Neuronal stem cell (in vitro differentiated cells): Measurements from ENCODE around the gene FAR1.

Source experiments
- DNase-seq: peaks from one replicate; pipeline ENCODE4 v3.0.0-alpha.2; 2013; ENCODE audit warnings: low spot score
- H2AFZ ChIP-seq: one replicate; pipeline ENCODE4 v1.6.1; 2013; ENCODE audit warnings: mild to moderate bottlenecking, low read length, inconsistent platforms
- H2AK5ac ChIP-seq: 2 replicates; pipeline ENCODE4 v1.6.1; 2013; ENCODE audit warnings: low read depth, mild to moderate bottlenecking, inconsistent platforms, low read length, moderate library complexity, mixed read lengths
- H2BK120ac ChIP-seq: 2 replicates; pipeline ENCODE4 v1.6.1; 2013; ENCODE audit warnings: low read depth, mild to moderate bottlenecking, inconsistent platforms, low read length, moderate library complexity, mixed read lengths
- H2BK12ac ChIP-seq: one replicate; pipeline ENCODE4 v1.6.1; 2013; ENCODE audit warnings: low read length, inconsistent platforms
- H2BK15ac ChIP-seq: 2 replicates; pipeline ENCODE4 v1.6.1; 2013; ENCODE audit warnings: mild to moderate bottlenecking, low read length, inconsistent platforms, mixed read lengths
- H2BK5ac ChIP-seq: one replicate; pipeline ENCODE4 v1.6.1; 2013; ENCODE audit warnings: inconsistent platforms, mild to moderate bottlenecking, low read length, moderate library complexity
- H3K14ac ChIP-seq: one replicate; pipeline ENCODE4 v1.6.1; 2013; ENCODE audit warnings: low read length, inconsistent platforms
- H3K18ac ChIP-seq: 2 replicates; pipeline ENCODE4 v1.6.1; 2013; ENCODE audit warnings: low read length, inconsistent platforms
- H3K23ac ChIP-seq: 2 replicates; pipeline ENCODE4 v1.6.1; 2013; ENCODE audit warnings: low read depth, mild to moderate bottlenecking, mixed read lengths, low read length, inconsistent platforms; ENCODE audit not compliant: poor library complexity
- H3K27ac ChIP-seq: replicated peaks from 3 replicates; pipeline ENCODE4 v1.5.1; 2013; ENCODE audit warnings: low read length, inconsistent platforms
- H3K27me3 ChIP-seq, 3 experiments: 2 replicates each; pipeline ENCODE4 v1.6.1; 2013; ENCODE audit warnings: low read length in 3 of 3, mild to moderate bottlenecking in 2 of 3, inconsistent platforms in 1 of 3, low read depth in 1 of 3, mixed read lengths in 1 of 3, moderate library complexity in 1 of 3; ENCODE audit not compliant: control insufficient read depth in 3 of 3, insufficient read depth in 3 of 3
- H3K36me3 ChIP-seq, 2 donors: replicated peaks in 1 of 2; 2 replicates each; pipeline ENCODE4 v1.6.1; 2013; ENCODE audit warnings: low read length in 2 of 2; ENCODE audit not compliant: control insufficient read depth in 2 of 2, insufficient read depth in 2 of 2
- H3K4ac ChIP-seq: 2 replicates; pipeline ENCODE4 v1.6.1; 2013; ENCODE audit warnings: inconsistent platforms, mild to moderate bottlenecking, low read length, moderate library complexity
- H3K4me1 ChIP-seq, 2 donors: 1 replicate in 1 of 2; 2 replicates in 1 of 2; pipeline ENCODE4 v1.6.1; 2013; ENCODE audit warnings: low read length in 2 of 2, low read depth in 1 of 2; ENCODE audit not compliant: control insufficient read depth in 2 of 2, insufficient read depth in 1 of 2
- H3K4me2 ChIP-seq: one replicate; pipeline ENCODE4 v1.6.1; 2013; ENCODE audit warnings: mild to moderate bottlenecking, low read length, inconsistent platforms; ENCODE audit not compliant: insufficient read depth, poor library complexity, severe bottlenecking
- H3K4me3 ChIP-seq, 2 donors: 2 replicates each; pipeline ENCODE4 v1.5.1; 2013; ENCODE audit warnings: low read length in 2 of 2, mild to moderate bottlenecking in 2 of 2, inconsistent platforms in 1 of 2, moderate library complexity in 1 of 2
- H3K79me1 ChIP-seq: one replicate; pipeline ENCODE4 v1.6.1; 2013; ENCODE audit warnings: low read depth, mild to moderate bottlenecking, inconsistent platforms, low read length, moderate library complexity
- H3K9ac ChIP-seq: one replicate; pipeline ENCODE4 v1.6.1; 2013; ENCODE audit warnings: mild to moderate bottlenecking, low read depth, low read length, inconsistent platforms; ENCODE audit not compliant: poor library complexity
- H3K9me3 ChIP-seq, 2 donors: replicated peaks in 1 of 2; 2 replicates each; pipeline versions ENCODE3 to v1.6.1; 2013; ENCODE audit warnings: low read length in 2 of 2, mild to moderate bottlenecking in 2 of 2, inconsistent platforms in 1 of 2, low read depth in 1 of 2, mixed read lengths in 1 of 2, moderate library complexity in 1 of 2; ENCODE audit not compliant: control insufficient read depth in 2 of 2, insufficient read depth in 1 of 2
- H4K8ac ChIP-seq: one replicate; pipeline ENCODE4 v1.6.1; 2013; ENCODE audit warnings: low read depth, mild to moderate bottlenecking, inconsistent platforms, low read length, moderate library complexity
- H4K91ac ChIP-seq: one replicate; pipeline ENCODE4 v1.6.1; 2013; ENCODE audit warnings: low read length, low read depth, mild to moderate bottlenecking, inconsistent platforms; ENCODE audit not compliant: poor library complexity
- WGBS, 2 donors: extraction: QIAGEN DNeasy Blood & Tissue Kit; methylation state at CpG; one replicate each; pipeline ENCODE4 v1.1.7; 2013; ENCODE audit warnings: missing lambda C conversion rate in 2 of 2, mixed read lengths in 1 of 2; ENCODE audit not compliant: insufficient read length in 2 of 2, insufficient replicate concordance in 1 of 2; ENCODE audit errors: extremely low coverage in 2 of 2; 5-methylcytosine and 5-hydroxymethylcytosine counted together

The FAR1 gene

DNA sequence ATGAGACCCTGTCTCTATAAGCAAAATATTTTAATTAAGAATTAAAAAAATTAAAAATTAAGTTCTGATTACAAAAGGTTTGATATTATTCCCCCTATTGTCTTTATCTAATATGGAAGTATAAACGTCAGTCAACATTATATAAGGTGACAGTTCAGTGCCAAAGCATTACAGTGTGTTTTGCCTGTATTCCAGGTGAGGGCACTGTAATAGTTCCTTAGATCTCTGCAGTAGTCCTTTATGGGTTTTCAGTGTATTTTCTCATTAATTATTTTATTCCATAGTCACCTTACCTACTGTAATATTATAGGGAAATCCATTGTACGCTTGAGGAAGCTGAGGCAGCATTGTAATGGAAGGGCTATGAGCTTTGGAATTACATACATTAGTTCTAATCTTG is 33.0 kb downstream of the FAR1 start:
- no peaks in the 10 kb centered on the region for H3K27me3 ChIP-seq
- H4K91ac ChIP-seq = no peak overlapping the region
- H3K18ac ChIP-seq = no peak overlapping the region
- H3K4me2 ChIP-seq = no peak overlapping the region
- H3K9ac ChIP-seq = no peak overlapping the region
- H2BK120ac ChIP-seq = no peak overlapping the region
- H2AFZ ChIP-seq = no peak overlapping the region
- H3K4me1 ChIP-seq = no peaks in the 10 kb centered on the region
- H3K36me3 ChIP-seq = peaks cover 3 to 74% of the 10 kb centered on the region in 2 donors
- no peaks in the 10 kb centered on the region for H3K9me3 ChIP-seq
- DNase-seq = no peak
- no peak overlapping the region for H2BK15ac ChIP-seq
- H3K4me3 ChIP-seq = no peak overlapping the region
- no peak overlapping the region for H3K23ac ChIP-seq
- no peaks in the 10 kb centered on the region for H3K79me1 ChIP-seq
- H3K27ac ChIP-seq = no peak overlapping the region
- WGBS, 2 donors = no CpG with 5 or more reads among the region's 2 CpGs
- H4K8ac ChIP-seq = no peak overlapping the region
- H2AK5ac ChIP-seq = no peak overlapping the region
- H2BK5ac ChIP-seq = no peak overlapping the region
- H2BK12ac ChIP-seq = no peak overlapping the region
- no peak overlapping the region for H3K4ac ChIP-seq
- H3K14ac ChIP-seq = no peak overlapping the region

GRCh38 chr11:13702071-13702470 is 33.6 kb downstream of the FAR1 start:
- no peak overlapping the region for H4K91ac ChIP-seq
- H3K4me3 ChIP-seq = no peak overlapping the region
- H3K36me3 ChIP-seq = peaks cover 0 to 75% of the 10 kb centered on the region in 2 donors
- no peak overlapping the region for H2BK15ac ChIP-seq
- no peaks in the 10 kb centered on the region for H3K9me3 ChIP-seq
- no peak overlapping the region for H4K8ac ChIP-seq
- no peak overlapping the region for H2BK120ac ChIP-seq
- DNase-seq = no peak
- H3K14ac ChIP-seq = no peak overlapping the region
- no peak overlapping the region for H3K4me2 ChIP-seq
- H3K79me1 ChIP-seq = no peaks in the 10 kb centered on the region
- no peak overlapping the region for H2AK5ac ChIP-seq
- H2BK5ac ChIP-seq = no peak overlapping the region
- H3K23ac ChIP-seq = no peak overlapping the region
- H3K18ac ChIP-seq = no peak overlapping the region
- H3K9ac ChIP-seq = no peak overlapping the region
- no peaks in the 10 kb centered on the region for H3K27me3 ChIP-seq
- H2AFZ ChIP-seq = no peak overlapping the region
- H2BK12ac ChIP-seq = no peak overlapping the region
- no peak overlapping the region for H3K27ac ChIP-seq
- H3K4me1 ChIP-seq = no peaks in the 10 kb centered on the region
- no peak overlapping the region for H3K4ac ChIP-seq

GRCh38 chr11:13705710-13706109 is 37.2 kb downstream of the FAR1 start:
- H3K4me3 ChIP-seq = no peak overlapping the region
- no peak overlapping the region for H2AFZ ChIP-seq
- H3K18ac ChIP-seq = no peak overlapping the region
- no peaks in the 10 kb centered on the region for H3K9me3 ChIP-seq
- H3K79me1 ChIP-seq = no peaks in the 10 kb centered on the region
- H3K14ac ChIP-seq = no peak overlapping the region
- no peaks in the 10 kb centered on the region for H3K4me1 ChIP-seq
- no peak overlapping the region for H3K4ac ChIP-seq
- no peak overlapping the region for H3K27ac ChIP-seq
- no peak overlapping the region for H3K4me2 ChIP-seq
- H3K27me3 ChIP-seq = no peaks in the 10 kb centered on the region
- H3K9ac ChIP-seq = no peak overlapping the region
- H2BK5ac ChIP-seq = no peak overlapping the region
- H2BK12ac ChIP-seq = no peak overlapping the region
- H4K8ac ChIP-seq = no peak overlapping the region
- H3K23ac ChIP-seq = no peak overlapping the region
- no peak for DNase-seq
- H2AK5ac ChIP-seq = no peak overlapping the region
- H2BK120ac ChIP-seq = no peak overlapping the region
- H3K36me3 ChIP-seq = peaks cover 3 to 86% of the 10 kb centered on the region in 2 donors
- no peak overlapping the region for H4K91ac ChIP-seq
- no peak overlapping the region for H2BK15ac ChIP-seq

DNA sequence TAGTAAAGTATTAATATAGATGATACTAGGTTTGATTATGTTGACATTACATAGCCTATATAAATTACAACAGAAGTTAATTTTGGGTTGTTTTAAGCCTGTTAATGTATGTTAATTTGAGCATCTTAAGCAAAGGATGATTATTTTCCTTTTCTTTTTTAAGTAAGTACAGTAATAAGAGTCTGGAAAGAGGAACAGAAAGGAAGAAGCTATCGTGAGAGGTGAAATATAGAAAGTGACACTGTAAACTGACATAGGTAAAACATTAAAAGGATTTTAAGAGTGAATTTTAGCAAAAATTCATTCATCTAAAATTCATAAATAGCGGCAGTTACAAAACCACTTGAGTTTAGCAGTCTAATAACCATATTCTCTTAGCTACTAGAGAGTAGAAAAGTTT is 45.5 kb downstream of the FAR1 start:
- no peak overlapping the region for H3K4me2 ChIP-seq
- H2BK15ac ChIP-seq = no peak overlapping the region
- no peak overlapping the region for H2BK12ac ChIP-seq
- H3K4me3 ChIP-seq = no peak overlapping the region
- H3K23ac ChIP-seq = no peak overlapping the region
- no CpG with 5 or more reads among the region's 2 CpGs for WGBS, 2 donors
- H3K18ac ChIP-seq = no peak overlapping the region
- no peak overlapping the region for H2BK120ac ChIP-seq
- H4K91ac ChIP-seq = no peak overlapping the region
- no peak overlapping the region for H2AK5ac ChIP-seq
- no peaks in the 10 kb centered on the region for H3K79me1 ChIP-seq
- H2AFZ ChIP-seq = no peak overlapping the region
- no peak overlapping the region for H2BK5ac ChIP-seq
- DNase-seq = no peak
- no peaks in the 10 kb centered on the region for H3K27me3 ChIP-seq
- H3K27ac ChIP-seq = no peak overlapping the region
- peaks cover 8 to 97% of the 10 kb centered on the region in 2 donors for H3K36me3 ChIP-seq
- no peaks in the 10 kb centered on the region for H3K9me3 ChIP-seq
- no peaks in the 10 kb centered on the region for H3K4me1 ChIP-seq
- no peak overlapping the region for H3K4ac ChIP-seq
- no peak overlapping the region for H4K8ac ChIP-seq
- no peak overlapping the region for H3K14ac ChIP-seq
- no peak overlapping the region for H3K9ac ChIP-seq
